ENCODE data around the gene RIBC2.

DNA sequence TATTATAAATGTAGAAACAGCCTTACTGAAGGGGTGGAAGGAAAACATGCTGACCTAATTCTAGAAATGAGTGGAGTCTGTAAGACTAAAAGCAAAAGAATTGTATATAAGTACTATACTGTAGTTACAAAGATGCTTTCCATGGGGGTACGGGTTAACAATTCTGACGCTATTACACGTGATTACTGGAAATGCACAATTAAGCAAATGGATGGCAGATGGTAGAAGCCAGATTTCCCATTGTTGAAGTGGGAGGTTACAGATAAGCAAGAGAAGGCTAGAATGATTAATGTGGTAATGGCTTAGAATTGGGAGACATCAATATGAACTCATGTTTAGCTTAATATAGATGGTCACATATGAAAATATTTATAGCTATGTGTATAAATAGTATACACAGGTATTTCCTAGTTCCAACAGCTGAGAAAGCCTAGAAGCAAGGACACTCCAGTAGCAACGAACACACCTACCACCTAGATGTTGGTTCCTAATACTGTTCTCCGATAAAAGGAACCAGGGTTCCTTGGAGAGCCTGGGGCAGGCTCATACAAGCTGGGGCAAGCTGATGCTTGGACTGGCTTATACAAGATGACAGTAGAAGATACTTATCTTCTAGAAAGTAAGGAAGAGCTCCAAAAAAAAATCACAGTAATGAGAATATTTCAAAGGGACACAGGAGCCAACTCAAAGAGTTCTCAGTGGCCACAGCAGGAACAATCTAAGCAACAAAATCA, 13.6 kb upstream of the RIBC2 start:
- TF ChIP-seq, protein P1, sequence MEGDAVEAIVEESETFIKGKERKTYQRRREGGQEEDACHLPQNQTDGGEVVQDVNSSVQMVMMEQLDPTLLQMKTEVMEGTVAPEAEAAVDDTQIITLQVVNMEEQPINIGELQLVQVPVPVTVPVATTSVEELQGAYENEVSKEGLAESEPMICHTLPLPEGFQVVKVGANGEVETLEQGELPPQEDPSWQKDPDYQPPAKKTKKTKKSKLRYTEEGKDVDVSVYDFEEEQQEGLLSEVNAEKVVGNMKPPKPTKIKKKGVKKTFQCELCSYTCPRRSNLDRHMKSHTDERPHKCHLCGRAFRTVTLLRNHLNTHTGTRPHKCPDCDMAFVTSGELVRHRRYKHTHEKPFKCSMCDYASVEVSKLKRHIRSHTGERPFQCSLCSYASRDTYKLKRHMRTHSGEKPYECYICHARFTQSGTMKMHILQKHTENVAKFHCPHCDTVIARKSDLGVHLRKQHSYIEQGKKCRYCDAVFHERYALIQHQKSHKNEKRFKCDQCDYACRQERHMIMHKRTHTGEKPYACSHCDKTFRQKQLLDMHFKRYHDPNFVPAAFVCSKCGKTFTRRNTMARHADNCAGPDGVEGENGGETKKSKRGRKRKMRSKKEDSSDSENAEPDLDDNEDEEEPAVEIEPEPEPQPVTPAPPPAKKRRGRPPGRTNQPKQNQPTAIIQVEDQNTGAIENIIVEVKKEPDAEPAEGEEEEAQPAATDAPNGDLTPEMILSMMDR (conservative IDR thresholded peaks at IDR 0.05) = no peak
- TF ChIP-seq ZFX (IDR thresholded peaks at IDR 0.05) = no peak

Measured in C4-2B (cell line).